Measurements from ENCODE around the gene FHIP2A.

The FHIP2A gene

GRCh38 chr10:114862456-114862855, 40.9 kb downstream of the FHIP2A start:
- no peak for DNase-seq

GRCh38 chr10:114867365-114867764, 45.8 kb downstream of the FHIP2A start:
- DNase-seq: no peak

GRCh38 chr10:114868870-114869519, 47.4 kb downstream of the FHIP2A start:
- no peak for DNase-seq

- no peak for DNase-seq
These were observed 47.9 kb downstream of the FHIP2A start for GRCh38 chr10:114869520-114869892.

GRCh38 chr10:114870486-114870885, 48.9 kb downstream of the FHIP2A start:
- DNase-seq: no peak

GRCh38 chr10:114871379-114871778, 49.8 kb downstream of the FHIP2A start:
- DNase-seq: no peak
